ENCODE results near the gene OSCAR. TPM values are rescaled to one million over a fixed set of nuclear protein-coding genes. Genes with fewer than 3 reads are reported as not detected.

The OSCAR gene
- total RNA-seq, 2 experiments from 2014 or later: 0.68 to 0.76 TPM

DNA sequence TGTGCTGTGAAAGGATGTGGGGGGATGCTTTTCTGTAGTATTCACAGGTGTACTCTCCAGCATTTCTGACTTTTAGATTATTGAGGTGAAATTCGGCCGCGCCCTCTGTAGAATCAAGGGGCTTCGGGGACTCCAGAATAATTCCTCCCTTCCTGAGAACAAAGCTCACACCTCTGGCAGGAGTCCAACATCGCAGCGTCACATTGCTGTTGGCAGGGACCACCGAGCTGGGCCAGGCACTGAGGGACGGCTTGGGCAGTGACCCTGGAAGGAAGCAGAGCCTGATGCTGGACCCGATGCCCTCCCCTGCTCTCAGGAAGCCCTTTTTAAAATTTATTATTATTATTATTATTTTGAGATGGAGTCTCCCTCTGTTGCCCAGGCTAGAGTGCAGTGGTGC, 25.8 kb downstream of the OSCAR start:
- Mint-ChIP-seq H3K4me1 (ENCODE audit: low read depth) (no peaks in the 10 kb centered on the region), H3K4me3 (no peak overlapping the region), H3K36me3 (ENCODE audit: low read depth) (no peaks in the 10 kb centered on the region), H3K9me3 (no peaks in the 10 kb centered on the region), H3K27ac (no peak overlapping the region), H3K27me3 (no peaks in the 10 kb centered on the region)
- POLR2A ChIA-PET: no interaction called here
- TF ChIP-seq, protein P1, sequence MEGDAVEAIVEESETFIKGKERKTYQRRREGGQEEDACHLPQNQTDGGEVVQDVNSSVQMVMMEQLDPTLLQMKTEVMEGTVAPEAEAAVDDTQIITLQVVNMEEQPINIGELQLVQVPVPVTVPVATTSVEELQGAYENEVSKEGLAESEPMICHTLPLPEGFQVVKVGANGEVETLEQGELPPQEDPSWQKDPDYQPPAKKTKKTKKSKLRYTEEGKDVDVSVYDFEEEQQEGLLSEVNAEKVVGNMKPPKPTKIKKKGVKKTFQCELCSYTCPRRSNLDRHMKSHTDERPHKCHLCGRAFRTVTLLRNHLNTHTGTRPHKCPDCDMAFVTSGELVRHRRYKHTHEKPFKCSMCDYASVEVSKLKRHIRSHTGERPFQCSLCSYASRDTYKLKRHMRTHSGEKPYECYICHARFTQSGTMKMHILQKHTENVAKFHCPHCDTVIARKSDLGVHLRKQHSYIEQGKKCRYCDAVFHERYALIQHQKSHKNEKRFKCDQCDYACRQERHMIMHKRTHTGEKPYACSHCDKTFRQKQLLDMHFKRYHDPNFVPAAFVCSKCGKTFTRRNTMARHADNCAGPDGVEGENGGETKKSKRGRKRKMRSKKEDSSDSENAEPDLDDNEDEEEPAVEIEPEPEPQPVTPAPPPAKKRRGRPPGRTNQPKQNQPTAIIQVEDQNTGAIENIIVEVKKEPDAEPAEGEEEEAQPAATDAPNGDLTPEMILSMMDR (IDR thresholded peaks at IDR 0.05): no peak
- CTCF ChIA-PET: no interaction called here
- no peak for ATAC-seq
- intact Hi-C loops (cut with micrococcal nuclease): no loop called here
- DNase-seq: no peak

DNA sequence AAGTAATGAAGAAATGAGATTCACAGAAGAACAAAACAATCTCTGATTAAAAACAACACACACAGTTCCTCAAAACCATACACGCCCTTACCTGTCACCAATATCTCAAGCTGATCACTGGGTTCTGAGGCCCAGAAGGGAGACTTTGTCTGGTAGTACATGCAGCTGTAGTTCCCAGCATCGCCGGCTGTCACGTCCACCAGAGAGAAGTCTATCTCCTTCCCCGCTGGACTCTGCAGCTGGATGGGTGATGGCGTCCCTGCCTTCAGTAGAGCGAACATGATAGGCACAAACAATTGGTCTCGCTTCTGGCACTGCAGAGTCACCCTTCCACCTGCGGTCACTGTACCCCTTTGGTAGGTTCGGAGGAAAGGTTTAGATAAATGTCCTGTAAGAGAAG, 26.8 kb downstream of the OSCAR start:
- POLR2A ChIA-PET: no interaction called here
- H3K27ac Mint-ChIP-seq: no peak overlapping the region
- intact Hi-C loops (cut with micrococcal nuclease): no loop called here
- ATAC-seq: no peak
- H3K4me1 Mint-ChIP-seq (ENCODE audit: low read depth): no peaks in the 10 kb centered on the region
- H3K4me3 Mint-ChIP-seq: no peak overlapping the region
- CTCF ChIA-PET: no interaction called here
- H3K9me3 Mint-ChIP-seq: no peaks in the 10 kb centered on the region
- no peaks in the 10 kb centered on the region for H3K27me3 Mint-ChIP-seq
- DNase-seq: no peak
- H3K36me3 Mint-ChIP-seq (ENCODE audit: low read depth): no peaks in the 10 kb centered on the region
- TF ChIP-seq, protein P1 (IDR thresholded peaks at IDR 0.05): no peak

DNA sequence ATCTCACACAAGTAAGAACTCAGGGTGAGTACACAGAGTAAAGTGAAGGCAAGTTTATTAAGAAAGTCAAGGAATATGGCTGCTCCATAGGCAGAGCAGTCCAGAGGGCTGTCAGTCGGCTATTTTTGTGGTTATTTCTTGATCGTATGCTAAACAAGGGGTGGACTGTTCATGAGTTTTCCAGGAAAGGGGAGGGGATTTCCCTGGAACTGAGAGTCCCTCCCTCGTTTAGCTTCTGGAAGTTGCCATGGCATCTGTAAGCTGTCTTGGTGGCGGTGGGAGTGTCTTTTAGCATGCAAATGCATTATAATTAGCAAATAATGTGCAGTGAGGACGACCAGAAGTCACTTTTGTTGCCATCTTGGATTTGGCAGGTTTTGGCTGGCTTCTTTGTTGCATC, 31.1 kb downstream of the OSCAR start:
- peaks cover 4% of the 10 kb centered on the region for H3K27me3 Mint-ChIP-seq
- H3K4me1 Mint-ChIP-seq (ENCODE audit: low read depth): no peaks in the 10 kb centered on the region
- H3K4me3 Mint-ChIP-seq: no peak overlapping the region
- intact Hi-C loops (cut with micrococcal nuclease): no loop called here
- no peaks in the 10 kb centered on the region for H3K36me3 Mint-ChIP-seq (ENCODE audit: low read depth)
- H3K9me3 Mint-ChIP-seq: no peaks in the 10 kb centered on the region
- TF ChIP-seq, protein P1 (IDR thresholded peaks at IDR 0.05): no peak
- ATAC-seq: no peak
- no peak for DNase-seq
- no peak overlapping the region for H3K27ac Mint-ChIP-seq
- ChIA-PET POLR2A (interaction anchor here (0.6 kb wide), 1 partner anchor 286 kb away, joined by 3 read pairs; no protein-coding TSS in a partner anchor), CTCF (no interaction called here)

DNA sequence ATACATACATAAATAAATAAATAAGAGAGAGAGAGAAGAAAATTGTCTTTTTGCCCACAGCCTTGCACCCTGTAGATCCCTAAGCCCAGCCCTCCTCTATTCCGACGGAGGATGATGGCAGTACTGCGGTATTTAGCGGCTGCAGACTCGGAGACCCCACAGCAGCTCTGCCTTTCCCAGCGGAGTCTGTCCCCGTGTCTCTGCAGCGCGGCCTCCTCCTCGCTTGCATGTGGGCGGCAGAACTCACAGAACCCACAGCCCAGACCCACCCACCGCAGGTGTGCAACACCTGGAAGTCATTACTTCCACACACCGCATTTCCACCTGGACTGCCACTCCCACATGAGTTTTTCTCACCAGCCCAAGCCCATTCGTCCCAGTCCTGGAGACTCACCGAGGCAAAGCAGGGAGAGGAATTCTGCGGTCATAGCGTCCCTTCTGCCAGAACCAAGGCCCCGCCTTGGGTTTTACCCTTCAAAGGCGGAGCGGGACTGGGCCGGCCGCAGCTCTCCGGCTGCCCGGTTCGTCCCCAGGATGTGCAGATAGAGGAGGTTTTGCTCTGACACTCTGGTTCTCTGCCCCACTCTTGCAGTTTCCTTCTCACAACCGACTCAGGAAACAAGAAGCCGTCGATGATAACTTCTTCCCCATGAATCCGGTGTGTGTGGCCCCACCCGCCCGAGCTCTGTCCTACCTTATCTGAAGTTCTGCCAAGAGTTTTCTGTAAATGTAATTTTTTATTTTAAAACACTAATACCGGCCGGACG, 37.1 kb downstream of the OSCAR start, which contains the start of gene VSTM1:
VSTM1 (minus strand) TSS at position 548 of the 767 bp plus-strand sequence; CDS start at position 428, 120 bp downstream.
- intact Hi-C loops (cut with micrococcal nuclease): no loop called here
- no peaks in the 10 kb centered on the region for H3K4me1 Mint-ChIP-seq (ENCODE audit: low read depth)
- H3K4me3 Mint-ChIP-seq: no peak within 1 kb of the TSS
- no peak for ATAC-seq
- DNase-seq: no peak
- H3K27me3 Mint-ChIP-seq: peaks cover 14% of the 10 kb centered on the region
- CTCF ChIA-PET: no interaction called here
- H3K27ac Mint-ChIP-seq: no peak within 1 kb of the TSS
- TF ChIP-seq, protein P1 (IDR thresholded peaks at IDR 0.05): no peak
- H3K36me3 Mint-ChIP-seq (ENCODE audit: low read depth): no peaks in the 10 kb centered on the region
- H3K9me3 Mint-ChIP-seq: no peaks in the 10 kb centered on the region
- POLR2A ChIA-PET: no interaction called here

DNA sequence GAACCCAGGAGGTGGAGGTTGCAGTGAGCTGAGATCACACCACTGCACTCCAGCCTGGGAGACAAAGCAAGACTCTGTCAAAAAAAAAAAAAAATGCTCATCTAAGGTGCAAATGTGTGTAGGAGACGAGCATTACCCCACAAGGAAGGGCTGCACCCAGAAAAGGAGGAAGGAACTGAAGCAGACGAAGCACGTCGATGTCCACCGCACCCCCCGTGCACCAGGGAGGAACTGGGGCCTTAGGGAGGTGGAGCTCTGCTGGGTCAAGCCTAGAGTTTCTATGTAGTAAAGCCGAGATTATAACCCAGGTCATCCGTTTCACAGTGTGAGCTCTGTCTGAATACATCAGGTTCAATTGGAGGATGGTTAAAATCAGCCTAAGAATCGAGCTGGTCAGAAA, 38.0 kb downstream of the OSCAR start:
- Mint-ChIP-seq H3K4me3 (no peak overlapping the region), H3K27ac (no peak overlapping the region), H3K27me3 (peaks cover 14% of the 10 kb centered on the region), H3K9me3 (no peaks in the 10 kb centered on the region), H3K36me3 (ENCODE audit: low read depth) (no peaks in the 10 kb centered on the region), H3K4me1 (ENCODE audit: low read depth) (no peaks in the 10 kb centered on the region)
- DNase-seq (no peak), ATAC-seq (no peak)
- TF ChIP-seq, protein P1 (IDR thresholded peaks at IDR 0.05): no peak
- POLR2A ChIA-PET: no interaction called here
- CTCF ChIA-PET: interaction anchor here (0.6 kb wide), 1 partner anchor 12 kb away, joined by 3 read pairs; no protein-coding TSS in a partner anchor
- intact Hi-C loops (cut with micrococcal nuclease): no loop called here

Data from activated CD8-positive, alpha-beta T cell treated with anti-CD3 and anti-CD28 coated beads for 36 hours (primary cell).